ENCODE results near the gene ACACB. TPM values are rescaled to one million over a fixed set of nuclear protein-coding genes. Genes with fewer than 3 reads are reported as not detected.

ACACB gene
- total RNA-seq, 6 experiments from 2014 or later: 107 to 237 (median 187) TPM

DNA sequence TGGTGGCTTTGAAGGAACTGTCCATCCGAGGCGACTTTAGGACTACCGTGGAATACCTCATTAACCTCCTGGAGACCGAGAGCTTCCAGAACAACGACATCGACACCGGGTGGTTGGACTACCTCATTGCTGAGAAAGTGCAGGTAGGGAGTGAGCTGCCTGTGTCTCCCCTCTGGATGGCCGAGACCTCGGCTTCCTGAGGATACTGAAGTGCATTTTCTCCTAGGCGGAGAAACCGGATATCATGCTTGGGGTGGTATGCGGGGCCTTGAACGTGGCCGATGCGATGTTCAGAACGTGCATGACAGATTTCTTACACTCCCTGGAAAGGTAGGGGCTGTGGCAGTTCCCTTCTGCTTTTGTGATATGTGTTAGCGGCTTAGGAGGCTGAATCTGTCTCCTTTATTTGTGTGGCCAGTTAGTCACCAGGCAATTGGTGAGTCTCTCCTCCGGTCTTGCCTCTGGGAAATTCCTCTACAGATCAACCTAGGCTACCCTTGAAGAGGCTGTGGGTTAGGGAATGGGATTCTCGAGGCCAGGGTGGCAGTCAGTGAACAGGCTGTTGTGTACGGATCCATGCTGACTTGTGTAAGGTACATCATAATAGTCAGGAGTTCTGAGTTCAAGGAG is 75.3 kb downstream of the ACACB start:
- no peak for TF ChIP-seq POLR2A (IDR thresholded peaks at IDR 0.05)
- TF ChIP-seq, protein P1, sequence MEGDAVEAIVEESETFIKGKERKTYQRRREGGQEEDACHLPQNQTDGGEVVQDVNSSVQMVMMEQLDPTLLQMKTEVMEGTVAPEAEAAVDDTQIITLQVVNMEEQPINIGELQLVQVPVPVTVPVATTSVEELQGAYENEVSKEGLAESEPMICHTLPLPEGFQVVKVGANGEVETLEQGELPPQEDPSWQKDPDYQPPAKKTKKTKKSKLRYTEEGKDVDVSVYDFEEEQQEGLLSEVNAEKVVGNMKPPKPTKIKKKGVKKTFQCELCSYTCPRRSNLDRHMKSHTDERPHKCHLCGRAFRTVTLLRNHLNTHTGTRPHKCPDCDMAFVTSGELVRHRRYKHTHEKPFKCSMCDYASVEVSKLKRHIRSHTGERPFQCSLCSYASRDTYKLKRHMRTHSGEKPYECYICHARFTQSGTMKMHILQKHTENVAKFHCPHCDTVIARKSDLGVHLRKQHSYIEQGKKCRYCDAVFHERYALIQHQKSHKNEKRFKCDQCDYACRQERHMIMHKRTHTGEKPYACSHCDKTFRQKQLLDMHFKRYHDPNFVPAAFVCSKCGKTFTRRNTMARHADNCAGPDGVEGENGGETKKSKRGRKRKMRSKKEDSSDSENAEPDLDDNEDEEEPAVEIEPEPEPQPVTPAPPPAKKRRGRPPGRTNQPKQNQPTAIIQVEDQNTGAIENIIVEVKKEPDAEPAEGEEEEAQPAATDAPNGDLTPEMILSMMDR (IDR thresholded peaks at IDR 0.05): no peak
- Histone ChIP-seq H3K9me3 (no peaks in the 10 kb centered on the region), H3K36me3 (peaks cover 0 to 91% (median 45%) of the 10 kb centered on the region in 4 donors), H3K27ac (peak overlapping the region in 1 of 3 donors; percentile 10), H3K27me3 (no peaks in the 10 kb centered on the region), H3K4me1 (peaks cover 0 to 9% (median 3%) of the 10 kb centered on the region in 4 donors), H3K4me3 (no peak overlapping the region)
- ATAC-seq: no peak
- intact Hi-C loops (cut with DNase I): loop anchor here (10.0 kb wide), 1 partner anchor 57 kb away; no protein-coding TSS in a partner anchor
- WGBS (ENCODE audit: insufficient coverage, low coverage, low lambda C conversion rate, missing lambda C conversion rate): 95% methylated on average over 15 of the region's 20 CpGs
- DNase-seq: peak in 1 of 3 donors; percentile 31

DNA sequence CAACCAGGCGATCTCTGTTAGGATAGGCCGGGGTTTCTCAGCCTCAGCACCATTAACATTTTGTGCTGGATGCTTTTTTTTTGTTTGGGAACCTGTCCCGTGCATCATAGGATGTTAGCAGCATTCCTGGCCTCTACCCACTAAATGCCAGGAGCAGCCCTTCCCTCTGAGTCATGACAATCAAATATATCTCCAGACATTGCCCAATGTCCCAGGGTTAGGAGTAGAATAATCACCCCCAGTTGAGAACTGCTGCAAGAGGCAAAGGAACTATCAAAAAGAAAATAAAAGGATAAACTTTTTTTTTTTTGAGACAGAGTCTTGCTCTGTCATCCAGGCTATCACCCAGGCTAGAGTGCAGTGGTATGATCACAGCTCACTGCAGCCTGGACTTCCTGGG is 76.0 kb downstream of the ACACB start:
- ATAC-seq (peak in 3 of 4 donors; percentile 15 to 79 (median 46)), DNase-seq (peak in 1 of 3 donors; percentile 24)
- 53% methylated on average over 2 of the region's 3 CpGs for WGBS (ENCODE audit: insufficient coverage, low coverage, low lambda C conversion rate, missing lambda C conversion rate)
- H3K4me3 ChIP-seq: no peak overlapping the region
- TF ChIP-seq, protein P1 (IDR thresholded peaks at IDR 0.05): no peak
- TF ChIP-seq POLR2A (IDR thresholded peaks at IDR 0.05): no peak
- H3K9me3 ChIP-seq: no peaks in the 10 kb centered on the region
- H3K27me3 ChIP-seq: no peaks in the 10 kb centered on the region
- peaks cover 0 to 88% (median 47%) of the 10 kb centered on the region in 4 donors for H3K36me3 ChIP-seq
- H3K27ac ChIP-seq: peak overlapping the region in 1 of 3 donors; percentile 10
- H3K4me1 ChIP-seq: peaks cover 0 to 14% (median 6%) of the 10 kb centered on the region in 4 donors
- intact Hi-C loops (cut with DNase I): loop anchor here (10.0 kb wide), 1 partner anchor 58 kb away; no protein-coding TSS in a partner anchor

DNA sequence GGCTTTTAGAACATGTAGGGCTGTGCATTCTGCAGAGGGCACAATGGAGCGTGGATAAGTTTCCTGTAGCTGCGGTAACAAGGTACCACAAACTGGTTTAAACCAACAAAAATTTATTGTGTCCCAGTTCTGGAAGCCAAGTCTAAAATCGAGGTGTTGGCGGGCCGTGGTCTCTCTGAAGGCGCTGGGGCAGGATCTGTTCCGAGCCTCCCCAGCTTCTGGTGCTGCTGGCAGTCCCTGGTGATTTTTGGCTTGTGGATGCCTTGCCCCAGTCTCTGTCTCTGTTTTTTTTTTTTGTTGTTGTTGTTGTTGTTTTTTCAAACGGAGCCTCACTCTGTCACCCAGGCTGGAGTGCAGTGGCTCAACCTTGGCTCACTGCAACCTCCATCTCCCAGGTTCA is 77.5 kb downstream of the ACACB start:
- 90% methylated on average over 6 of the region's 8 CpGs for WGBS (ENCODE audit: insufficient coverage, low coverage, low lambda C conversion rate, missing lambda C conversion rate)
- Histone ChIP-seq H3K9me3 (no peaks in the 10 kb centered on the region), H3K27me3 (no peaks in the 10 kb centered on the region), H3K36me3 (peaks cover 0 to 73% (median 40%) of the 10 kb centered on the region in 4 donors), H3K4me3 (no peak overlapping the region), H3K4me1 (peaks cover 0 to 25% (median 12%) of the 10 kb centered on the region in 4 donors), H3K27ac (no peak overlapping the region)
- TF ChIP-seq, protein P1 (IDR thresholded peaks at IDR 0.05): no peak
- TF ChIP-seq POLR2A (IDR thresholded peaks at IDR 0.05): no peak
- DNase-seq: peak in 1 of 3 donors; percentile 20
- intact Hi-C loops (cut with DNase I): loop anchor here (10.0 kb wide), 1 partner anchor 59 kb away; no protein-coding TSS in a partner anchor
- ATAC-seq: no peak

DNA sequence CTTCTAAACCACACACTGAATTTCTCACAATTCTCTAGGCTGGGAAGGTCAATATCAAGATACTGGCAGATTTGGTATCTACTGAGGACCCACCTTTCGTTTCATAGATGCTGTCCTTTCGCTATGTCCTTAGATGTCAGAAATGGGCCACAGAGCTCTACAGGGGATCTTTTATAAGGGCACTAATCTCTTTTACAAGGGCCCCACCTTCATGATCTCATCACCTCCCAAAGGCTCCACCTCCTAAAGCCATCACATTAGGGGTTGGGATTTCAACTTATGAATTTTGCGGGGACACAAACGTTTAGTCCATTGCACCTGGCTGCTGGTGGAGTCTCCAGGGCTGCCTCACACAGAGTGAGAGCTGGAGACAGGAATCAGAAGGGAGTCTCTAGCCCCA is 79.9 kb downstream of the ACACB start:
- peaks cover 0 to 68% (median 32%) of the 10 kb centered on the region in 4 donors for H3K36me3 ChIP-seq
- no peak for TF ChIP-seq POLR2A (IDR thresholded peaks at IDR 0.05)
- TF ChIP-seq, protein P1 (IDR thresholded peaks at IDR 0.05): no peak
- ATAC-seq (no peak), DNase-seq (no peak)
- WGBS (ENCODE audit: insufficient coverage, low coverage, low lambda C conversion rate, missing lambda C conversion rate): 89% methylated on average over 2 of the region's 4 CpGs
- H3K4me3 ChIP-seq: no peak overlapping the region
- intact Hi-C loops (cut with DNase I): loop anchor here (10.0 kb wide), 1 partner anchor 62 kb away; no protein-coding TSS in a partner anchor
- peak overlapping the region in 2 of 3 donors; percentile 72 to 92 for H3K27ac ChIP-seq
- peaks cover 0 to 45% (median 19%) of the 10 kb centered on the region in 4 donors for H3K4me1 ChIP-seq
- no peaks in the 10 kb centered on the region for H3K9me3 ChIP-seq
- H3K27me3 ChIP-seq: no peaks in the 10 kb centered on the region
